Measurements from ENCODE around the gene HAUS3. TPM values are rescaled to one million over a fixed set of nuclear protein-coding genes. Genes with fewer than 3 reads are reported as not detected.
"Not testable (repeated sequence)": the region's sequence is repeated elsewhere in the genome, so short reads cannot be mapped to it uniquely, and the experiment has no call there.

Gene HAUS3
- total RNA-seq, 2 experiments from 2014 or later: 18.0 to 18.1 TPM

DNA sequence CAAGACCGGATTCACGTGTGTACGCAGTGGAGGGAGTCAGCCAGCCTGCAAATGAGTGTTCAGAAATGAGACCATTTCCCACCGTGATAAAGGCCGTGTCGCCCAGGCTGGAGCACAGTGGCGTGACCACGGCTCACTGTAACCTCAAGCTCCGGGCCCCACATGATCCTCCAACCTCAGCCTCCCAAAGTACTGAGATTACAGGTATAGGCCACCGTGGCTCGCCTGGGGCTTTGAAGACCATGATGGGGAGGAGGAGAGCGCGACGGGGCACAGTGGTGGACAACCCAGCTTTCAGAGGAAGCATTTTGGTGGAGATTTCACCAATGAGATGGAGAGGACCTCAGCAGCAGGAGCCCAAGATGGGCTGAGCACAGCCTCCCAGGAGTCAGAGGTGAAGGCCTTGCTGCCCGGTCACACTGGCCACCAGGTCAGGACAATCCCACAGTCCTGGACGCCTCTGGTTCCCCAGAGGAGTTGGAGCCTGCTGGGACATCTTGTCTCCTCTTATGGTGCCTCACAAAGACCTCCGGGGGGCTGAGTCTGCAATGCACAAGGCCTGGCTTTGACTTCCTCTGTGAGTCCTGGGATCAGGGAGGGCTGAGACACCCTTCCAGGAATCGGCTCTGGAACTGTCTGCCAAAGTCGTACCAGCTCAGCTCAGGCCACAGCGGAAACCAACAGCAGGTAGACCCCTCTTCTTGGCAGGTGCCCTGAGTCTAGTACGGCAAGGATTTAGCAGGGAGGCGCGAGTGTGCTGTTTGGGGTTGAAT is 42.4 kb upstream of the HAUS3 start:
- intact Hi-C loops (cut with micrococcal nuclease): loop anchor here (5.0 kb wide), 2 partner anchors 78 to 253 kb away; partner anchors contain the start of gene FAM193A
- Mint-ChIP-seq H3K4me1 (ENCODE audit: low read depth) (peaks cover 39% of the 10 kb centered on the region), H3K27ac (no peak overlapping the region), H3K36me3 (ENCODE audit: low read depth) (no peaks in the 10 kb centered on the region), H3K4me3 (no peak overlapping the region), H3K27me3 (ENCODE audit: low read depth) (no peaks in the 10 kb centered on the region), H3K9me3 (no peaks in the 10 kb centered on the region)
- DNase-seq: no peak
- CTCF ChIA-PET: no interaction called here

DNA sequence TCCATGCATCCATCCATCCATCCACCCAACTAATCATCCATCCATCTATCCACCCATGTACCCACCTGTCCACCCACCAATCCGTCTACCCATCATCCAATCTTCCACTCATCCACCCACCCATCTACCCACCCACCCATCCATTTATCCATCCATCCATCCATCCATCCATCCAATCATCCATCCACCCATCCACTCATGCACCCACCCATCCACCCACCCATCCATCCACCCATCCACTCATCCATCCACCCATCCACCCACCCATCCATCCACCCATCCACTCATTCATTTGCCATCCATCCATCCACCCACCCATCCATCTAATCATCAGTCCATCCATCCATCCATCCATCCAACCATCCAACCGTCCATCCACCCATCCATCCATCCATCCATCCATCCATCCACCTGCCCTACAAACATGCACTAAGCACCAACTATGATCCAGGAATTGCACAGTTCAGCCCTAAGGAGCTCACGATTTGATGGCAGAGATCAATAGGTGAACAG is 41.3 kb upstream of the HAUS3 start:
- no peak for DNase-seq
- CTCF ChIA-PET: no interaction called here
- no peaks in the 10 kb centered on the region for H3K36me3 Mint-ChIP-seq (ENCODE audit: low read depth)
- intact Hi-C loops (cut with micrococcal nuclease): loop anchor here (2.0 to 5.0 kb wide), 3 partner anchors 79 to 254 kb away; partner anchors contain the start of genes FAM193A and RNF4
- H3K4me3 Mint-ChIP-seq: no peak overlapping the region
- peaks cover 37% of the 10 kb centered on the region for H3K4me1 Mint-ChIP-seq (ENCODE audit: low read depth)
- H3K27me3 Mint-ChIP-seq (ENCODE audit: low read depth): no peaks in the 10 kb centered on the region
- H3K27ac Mint-ChIP-seq: no peak overlapping the region
- H3K9me3 Mint-ChIP-seq: no peaks in the 10 kb centered on the region

DNA sequence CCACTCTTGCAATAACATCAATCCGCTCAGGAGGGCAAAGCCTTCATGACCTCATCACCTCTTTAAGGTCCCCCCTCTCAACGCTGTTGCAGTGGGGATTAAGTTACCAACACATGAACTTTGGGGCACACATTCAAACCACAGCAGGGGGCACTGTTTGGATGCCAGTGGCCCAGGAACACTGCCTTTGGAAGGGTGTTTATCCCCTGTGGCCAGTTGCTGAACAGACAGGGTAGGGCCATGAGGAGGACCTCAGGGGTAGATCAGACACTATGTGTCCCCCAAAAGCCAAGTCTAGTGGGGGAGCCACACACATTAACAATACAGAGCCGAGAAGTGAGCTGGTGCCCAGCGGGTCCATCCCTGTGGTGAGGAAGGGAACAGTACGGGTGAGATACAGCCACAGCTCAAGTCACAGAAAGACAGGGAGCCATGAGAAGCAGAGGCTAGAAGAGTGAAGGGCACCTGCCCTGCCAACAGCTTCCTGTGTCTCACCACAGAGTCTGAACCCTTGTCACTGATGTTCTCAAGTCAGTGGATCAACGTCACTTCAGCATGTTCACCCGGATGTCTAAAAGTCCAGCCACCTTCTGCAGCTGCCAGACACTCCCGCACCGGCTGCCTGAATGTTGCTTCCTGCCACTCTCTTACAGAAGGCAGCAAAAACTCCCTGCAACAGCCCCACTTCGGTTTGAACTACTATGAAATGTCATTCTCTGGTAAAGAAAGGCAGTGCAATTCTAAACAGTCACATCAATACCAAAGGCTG is 39.8 kb upstream of the HAUS3 start:
- Mint-ChIP-seq H3K4me1 (ENCODE audit: low read depth) (peaks cover 37% of the 10 kb centered on the region), H3K9me3 (no peaks in the 10 kb centered on the region), H3K4me3 (peak overlapping the region; percentile 17), H3K27ac (peak overlapping the region; percentile 98), H3K27me3 (ENCODE audit: low read depth) (no peaks in the 10 kb centered on the region), H3K36me3 (ENCODE audit: low read depth) (no peaks in the 10 kb centered on the region)
- DNase-seq: peak; percentile 94
- intact Hi-C loops (cut with micrococcal nuclease): loop anchor here (1.0 to 5.0 kb wide), 8 partner anchors 19 to 256 kb away; partner anchors contain the start of genes CFAP99, FAM193A, HAUS3 and MXD4
- CTCF ChIA-PET: interaction anchor here (0.8 to 1.0 kb wide), 5 partner anchors 131 to 187 kb away, joined by 3 to 7 read pairs (median 4); partner anchors contain the start of gene RNF4

DNA sequence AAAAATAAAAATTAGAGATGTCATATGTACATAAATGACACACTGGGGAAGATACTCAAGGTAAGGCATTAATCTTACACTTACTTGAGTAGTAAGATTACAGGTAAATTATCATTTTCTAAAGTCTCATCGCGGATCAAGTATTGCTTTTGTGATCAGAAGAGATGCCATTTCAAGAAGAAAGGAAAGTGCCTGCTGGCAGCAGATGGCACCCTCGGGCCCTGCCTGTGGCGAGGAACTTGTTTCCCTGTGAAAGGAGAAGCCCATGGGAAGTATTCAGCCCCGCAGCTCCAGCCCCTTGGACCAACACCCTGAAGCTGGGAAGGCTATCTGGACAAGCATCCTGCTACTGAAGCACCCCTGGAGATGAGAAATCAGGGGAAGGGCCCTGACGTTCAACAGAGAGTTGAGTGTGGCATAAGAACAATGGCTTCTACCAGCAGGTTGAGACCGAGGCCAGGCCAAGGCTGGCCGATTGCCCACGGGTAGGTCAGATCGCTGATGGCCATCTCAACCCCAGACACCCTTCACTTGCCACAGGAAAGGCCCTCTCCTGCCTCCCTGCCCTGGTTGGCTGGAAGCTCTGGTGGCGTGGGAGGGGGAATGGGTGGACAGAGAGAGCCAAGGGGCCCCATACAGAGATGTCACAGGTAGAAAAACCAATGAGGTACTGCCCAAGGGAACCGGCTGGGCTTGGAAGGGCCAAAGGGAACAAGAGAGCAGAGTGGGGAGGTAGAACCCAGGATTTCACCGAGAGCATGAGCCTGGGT is 38.8 kb upstream of the HAUS3 start:
- intact Hi-C loops (cut with micrococcal nuclease): loop anchor here (1.0 to 5.0 kb wide), 3 partner anchors 82 to 257 kb away; partner anchors contain the start of gene FAM193A
- Mint-ChIP-seq H3K36me3 (ENCODE audit: low read depth) (no peaks in the 10 kb centered on the region), H3K9me3 (no peaks in the 10 kb centered on the region), H3K27me3 (ENCODE audit: low read depth) (no peaks in the 10 kb centered on the region), H3K4me3 (no peak overlapping the region), H3K27ac (peak overlapping the region; percentile 98), H3K4me1 (ENCODE audit: low read depth) (peaks cover 37% of the 10 kb centered on the region)
- CTCF ChIA-PET: no interaction called here
- peak; percentile 37 for DNase-seq

DNA sequence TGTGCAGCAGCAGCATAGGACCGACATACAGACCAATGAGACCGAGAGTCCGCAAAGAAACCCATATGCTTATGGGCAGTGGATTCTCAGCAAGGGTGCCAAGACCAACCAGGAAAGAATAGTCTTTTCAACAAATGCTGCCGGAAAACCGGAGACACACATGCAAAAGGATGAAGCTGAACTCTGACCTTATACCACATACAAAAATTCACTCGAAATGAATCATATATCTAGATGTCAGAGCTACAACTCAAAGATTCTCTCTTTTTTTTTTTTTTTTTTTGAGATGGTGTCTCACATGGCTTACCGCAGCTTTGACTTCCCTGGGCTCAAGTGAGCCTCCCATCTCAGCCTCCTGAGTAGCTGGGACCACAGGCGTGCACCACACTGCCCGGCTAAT is 36.0 kb upstream of the HAUS3 start:
- Mint-ChIP-seq H3K9me3 (no peaks in the 10 kb centered on the region), H3K4me1 (ENCODE audit: low read depth) (peaks cover 25% of the 10 kb centered on the region), H3K4me3 (no peak overlapping the region), H3K27me3 (ENCODE audit: low read depth) (no peaks in the 10 kb centered on the region), H3K36me3 (ENCODE audit: low read depth) (no peaks in the 10 kb centered on the region), H3K27ac (no peak overlapping the region)
- intact Hi-C loops (cut with micrococcal nuclease): no loop called here
- no peak for DNase-seq
- CTCF ChIA-PET: no interaction called here

DNA sequence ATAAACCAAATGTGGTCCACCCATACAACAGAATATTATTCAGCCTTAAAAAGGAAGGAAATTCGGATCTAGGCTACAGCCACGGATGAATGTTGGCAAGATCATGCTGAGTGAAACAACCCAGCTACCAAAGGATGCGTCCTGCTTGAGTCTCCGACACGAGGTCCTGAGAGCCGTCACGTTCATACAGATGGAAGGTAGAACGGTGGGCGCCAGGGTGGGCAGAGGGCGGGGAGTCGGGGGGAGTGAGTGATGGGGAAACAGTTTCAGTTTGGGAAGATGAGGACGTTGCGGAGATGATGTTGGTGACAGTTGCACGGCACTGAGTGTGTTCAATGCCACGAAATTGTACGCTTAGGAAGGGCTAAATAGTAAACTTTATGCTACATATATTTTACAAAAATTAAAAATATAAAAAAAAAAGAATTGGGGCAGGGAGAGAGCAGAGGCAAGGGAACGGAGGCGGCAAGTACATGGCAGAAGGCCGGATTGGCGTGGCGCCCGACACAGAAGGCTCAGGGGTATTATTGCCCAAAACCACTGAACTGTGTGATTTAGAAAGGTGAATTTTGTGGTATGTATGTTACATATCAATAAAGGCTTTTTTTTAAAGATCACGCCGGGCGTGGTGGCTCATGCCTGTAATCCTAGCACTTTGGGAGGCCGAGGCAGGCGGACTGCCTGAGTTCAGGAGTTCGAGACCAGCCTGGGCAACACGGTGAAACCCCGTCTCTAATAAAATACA is 34.8 kb upstream of the HAUS3 start:
- intact Hi-C loops (cut with micrococcal nuclease): no loop called here
- Mint-ChIP-seq H3K36me3 (ENCODE audit: low read depth) (no peaks in the 10 kb centered on the region), H3K4me1 (ENCODE audit: low read depth) (peaks cover 14% of the 10 kb centered on the region), H3K27me3 (ENCODE audit: low read depth) (no peaks in the 10 kb centered on the region), H3K27ac (no peak overlapping the region), H3K4me3 (no peak overlapping the region), H3K9me3 (no peaks in the 10 kb centered on the region)
- CTCF ChIA-PET: no interaction called here
- DNase-seq: no peak

DNA sequence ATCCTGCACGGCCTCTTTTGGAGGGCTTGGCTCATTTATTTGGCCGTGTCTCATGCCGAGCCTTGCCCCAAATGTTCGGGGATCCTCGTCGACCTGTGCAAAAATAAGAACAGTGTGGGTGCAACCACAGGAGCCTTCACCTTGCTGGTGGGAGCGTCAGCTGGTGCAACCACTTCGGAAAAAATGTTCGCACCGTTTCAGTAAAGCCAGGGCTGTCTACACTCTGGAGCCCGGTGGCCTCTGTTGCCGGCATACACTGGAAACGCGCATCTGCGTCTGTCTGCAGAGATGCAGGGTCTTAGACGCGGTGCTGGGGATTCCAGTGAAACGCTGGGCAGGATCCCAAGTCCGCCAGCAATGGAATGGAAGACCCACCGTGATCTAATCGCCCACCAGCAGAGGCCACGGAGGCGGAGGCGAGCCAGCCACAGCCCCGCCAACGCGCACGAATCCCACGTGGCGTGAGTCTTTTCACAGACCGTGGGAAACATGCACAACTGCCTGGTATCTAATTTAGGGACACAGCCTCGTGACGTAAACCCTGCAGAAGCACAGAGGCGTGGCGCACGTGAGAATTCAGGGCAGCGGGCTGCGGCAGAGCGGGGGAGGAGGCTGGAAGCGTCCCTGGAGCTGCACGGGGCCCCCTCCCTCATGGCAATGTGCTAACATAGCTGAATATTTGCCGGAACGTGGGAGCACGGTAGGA is 33.8 kb upstream of the HAUS3 start:
- Mint-ChIP-seq H3K27me3 (ENCODE audit: low read depth) (no peaks in the 10 kb centered on the region), H3K4me3 (no peak overlapping the region)

DNA sequence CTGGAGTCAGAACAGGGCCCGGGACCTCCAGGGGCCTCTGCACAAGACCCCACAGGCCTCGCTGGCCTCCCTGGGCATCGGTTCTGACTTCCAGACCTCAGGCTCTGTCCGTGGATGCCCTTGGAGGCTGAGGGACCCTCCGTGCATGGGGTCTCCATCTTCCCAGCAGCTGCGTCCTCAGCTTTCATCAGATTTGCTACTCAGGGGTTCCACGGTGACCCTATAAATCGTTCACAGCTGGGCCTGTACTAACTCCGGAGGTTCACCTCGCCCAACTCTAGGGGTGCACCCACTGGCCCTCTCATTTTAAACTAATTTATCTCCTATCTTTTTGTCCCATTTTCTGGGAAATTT is 33.1 kb upstream of the HAUS3 start:
- DNase-seq; H3K4me1 Mint-ChIP-seq (ENCODE audit: low read depth); H3K9me3 Mint-ChIP-seq; CTCF ChIA-PET; intact Hi-C loops (cut with micrococcal nuclease); H3K36me3 Mint-ChIP-seq (ENCODE audit: low read depth); H3K27ac Mint-ChIP-seq; H3K4me3 Mint-ChIP-seq; H3K27me3 Mint-ChIP-seq (ENCODE audit: low read depth): not testable (repeated sequence)

More for the DNA sequence above, 33.8 kb upstream of the HAUS3 start:
- intact Hi-C loops (cut with micrococcal nuclease): no loop called here
- H3K36me3 Mint-ChIP-seq (ENCODE audit: low read depth): no peaks in the 10 kb centered on the region
- no peaks in the 10 kb centered on the region for H3K9me3 Mint-ChIP-seq
- no peak overlapping the region for H3K27ac Mint-ChIP-seq
- no peak for DNase-seq
- CTCF ChIA-PET: no interaction called here
- peaks cover 4% of the 10 kb centered on the region for H3K4me1 Mint-ChIP-seq (ENCODE audit: low read depth)

DNA sequence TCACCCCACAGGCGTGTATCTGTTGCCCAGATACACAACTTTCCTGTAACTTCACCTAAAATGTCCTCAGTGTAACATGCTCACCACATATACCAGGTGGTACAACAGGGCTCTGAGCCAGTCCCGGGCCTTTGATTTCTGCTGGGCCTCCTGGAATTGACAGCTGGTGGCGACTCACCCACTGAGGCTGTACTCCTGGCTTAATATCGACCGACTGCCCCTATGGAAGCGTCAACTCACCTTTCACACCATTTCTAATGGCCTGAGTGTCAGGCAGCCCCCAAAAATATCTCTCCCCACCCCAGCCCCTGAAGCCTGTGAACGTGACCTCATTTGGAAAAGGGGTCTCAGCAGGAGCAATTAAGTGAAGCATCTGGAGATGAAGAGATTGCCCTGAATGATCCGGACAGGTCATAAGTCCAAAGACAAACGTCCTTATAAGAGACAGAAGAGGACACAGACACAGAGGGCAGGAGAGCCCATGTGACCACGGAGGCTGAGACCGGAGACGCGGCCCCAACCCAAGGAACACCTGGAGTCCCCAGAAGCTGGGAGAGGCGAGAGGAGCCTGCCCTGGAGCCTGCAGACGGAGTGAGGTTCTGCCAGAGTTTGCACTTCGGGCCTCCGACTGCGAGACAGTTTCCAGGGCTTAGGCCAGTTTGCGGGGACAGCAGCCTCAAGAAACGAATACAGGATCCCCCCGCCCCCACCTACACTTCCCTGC is 32.6 kb upstream of the HAUS3 start:
- no peak for DNase-seq
- H3K4me3 Mint-ChIP-seq: no peak overlapping the region
- CTCF ChIA-PET: no interaction called here
- no peaks in the 10 kb centered on the region for H3K27me3 Mint-ChIP-seq (ENCODE audit: low read depth)
- H3K9me3 Mint-ChIP-seq: no peaks in the 10 kb centered on the region
- no peak overlapping the region for H3K27ac Mint-ChIP-seq
- no peaks in the 10 kb centered on the region for H3K36me3 Mint-ChIP-seq (ENCODE audit: low read depth)
- intact Hi-C loops (cut with micrococcal nuclease): no loop called here
- no peaks in the 10 kb centered on the region for H3K4me1 Mint-ChIP-seq (ENCODE audit: low read depth)

DNA sequence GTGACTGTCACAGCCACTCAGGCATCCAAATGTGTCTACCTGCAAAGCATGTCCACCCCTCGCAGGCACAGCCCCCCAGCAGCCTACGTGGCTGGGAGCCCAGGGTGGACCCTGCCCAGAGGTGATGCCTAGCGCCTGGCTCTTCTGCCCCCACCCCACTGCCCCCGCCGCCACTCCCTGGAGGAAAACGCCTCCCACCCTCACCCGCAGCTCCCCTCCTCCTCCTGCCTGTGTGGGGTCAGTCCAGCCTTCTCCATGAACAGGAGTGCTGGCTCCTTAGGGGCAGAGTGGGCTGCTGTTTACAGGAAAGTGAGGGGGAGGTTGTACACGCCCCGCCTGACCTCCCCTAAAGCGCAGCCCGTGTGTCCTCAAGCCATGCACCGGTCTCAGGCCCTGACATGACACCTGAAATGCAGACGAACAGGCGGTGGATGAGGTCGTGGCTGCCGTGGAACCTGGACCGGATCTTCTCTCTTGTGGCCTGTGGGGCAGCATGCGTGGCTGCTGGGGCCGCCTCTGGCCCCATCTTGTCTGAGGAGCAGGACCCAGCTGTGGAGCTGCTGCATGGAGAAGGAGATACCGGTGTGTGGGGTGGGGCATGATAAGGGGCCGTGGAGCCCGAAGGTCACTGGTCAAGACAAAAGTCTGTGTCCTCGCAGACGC is 31.9 kb upstream of the HAUS3 start:
- no peaks in the 10 kb centered on the region for H3K4me1 Mint-ChIP-seq (ENCODE audit: low read depth)
- H3K36me3 Mint-ChIP-seq (ENCODE audit: low read depth): no peaks in the 10 kb centered on the region
- no peaks in the 10 kb centered on the region for H3K9me3 Mint-ChIP-seq
- H3K4me3 Mint-ChIP-seq: no peak overlapping the region
- no peaks in the 10 kb centered on the region for H3K27me3 Mint-ChIP-seq (ENCODE audit: low read depth)
- no peak for DNase-seq
- no peak overlapping the region for H3K27ac Mint-ChIP-seq
- intact Hi-C loops (cut with micrococcal nuclease): no loop called here
- CTCF ChIA-PET: interaction anchor here (0.7 kb wide), 1 partner anchor 54 kb away, joined by 3 read pairs; no protein-coding TSS in a partner anchor
